HG03064 (cell line): Measurements from ENCODE around the gene MST1R.

Source experiments
- ATAC-seq: cut with Tn5 transposase; IDR thresholded peaks from one replicate; pipeline ENCODE4 v1.9.1; 2021; ENCODE audit warnings: low read depth; ENCODE audit not compliant: unreplicated experiment

MST1R gene

DNA sequence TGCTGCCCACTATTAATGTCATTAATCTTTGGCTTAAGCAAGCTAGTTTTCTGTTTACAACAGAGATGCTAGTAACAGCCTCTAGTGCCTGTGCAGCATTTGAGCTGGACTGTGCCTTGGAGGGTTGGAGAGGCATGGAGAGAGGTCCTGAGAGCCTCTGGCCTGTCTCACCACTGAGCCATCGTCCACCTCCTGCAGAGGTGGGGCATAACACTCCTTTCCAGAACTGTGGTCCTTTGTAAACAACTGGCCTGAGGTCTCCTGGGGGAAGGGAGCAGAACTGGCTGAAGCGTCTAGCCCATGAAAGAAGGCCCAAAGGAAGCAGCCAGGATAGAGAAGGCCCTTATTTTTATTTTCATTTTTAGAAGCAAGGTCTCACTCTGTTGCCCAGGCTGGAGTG lies 24.0 kb downstream of the MST1R start:
- ATAC-seq = no peak

DNA sequence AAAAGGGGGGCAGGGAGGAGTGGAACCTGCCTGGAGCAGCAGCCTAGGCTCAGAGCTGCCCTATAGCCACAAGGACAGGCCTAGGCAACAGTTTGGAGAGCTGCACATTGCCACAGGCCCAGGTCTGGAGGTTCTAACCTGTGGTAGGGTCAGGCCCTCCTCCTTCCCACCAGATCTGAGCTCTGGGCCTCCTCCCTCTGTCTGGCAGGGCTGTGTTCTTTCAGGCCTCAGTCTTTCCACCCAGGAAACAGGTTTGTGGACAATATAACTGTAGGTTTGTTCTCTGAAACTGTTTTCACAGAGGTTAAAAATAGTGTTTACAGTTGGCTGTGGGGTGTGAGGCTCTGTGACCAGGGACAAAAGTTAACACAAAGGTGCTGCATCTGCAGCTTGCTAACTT lies 25.0 kb downstream of the MST1R start:
- no peak for ATAC-seq

DNA sequence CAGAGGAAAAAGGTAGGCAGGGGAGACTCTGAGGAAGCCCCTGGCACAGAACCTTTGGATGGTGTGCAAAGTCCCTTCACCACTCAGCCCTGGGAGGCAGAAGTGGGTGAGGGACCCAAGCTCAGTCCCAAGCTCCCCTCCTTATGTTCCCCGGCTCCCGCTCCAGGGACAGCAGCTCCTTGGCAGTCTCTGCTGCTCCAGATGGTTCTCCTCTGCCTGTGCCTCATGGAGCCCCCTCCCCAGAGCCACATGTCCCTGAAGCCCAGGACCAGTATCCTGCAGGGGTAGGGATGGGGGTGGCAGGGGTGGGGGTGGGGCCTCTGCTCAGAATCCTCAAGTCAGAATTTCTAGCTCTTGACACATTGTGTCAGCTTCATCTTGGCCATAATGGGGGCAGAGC lies 26.0 kb downstream of the MST1R start:
- ATAC-seq = no peak

DNA sequence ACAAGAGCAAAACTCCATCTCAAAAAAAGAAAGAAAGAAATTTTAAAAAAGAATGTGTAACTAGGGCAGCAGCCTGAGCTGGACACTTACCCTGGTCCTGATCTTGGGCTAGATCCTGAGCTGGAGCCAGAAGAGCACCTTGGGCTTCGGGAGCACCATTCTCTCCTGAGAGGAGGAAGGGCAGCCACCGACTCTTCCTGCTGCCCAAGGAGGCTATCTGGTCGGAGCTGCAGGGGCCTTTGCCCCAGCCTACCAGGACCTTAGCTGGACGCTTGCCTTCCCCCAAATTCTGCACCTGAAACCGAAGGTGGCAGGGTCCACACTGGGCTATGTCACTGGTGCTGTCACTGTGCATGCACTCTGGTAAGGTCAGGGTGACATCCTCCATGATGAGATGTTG lies 27.1 kb downstream of the MST1R start:
- no peak for ATAC-seq

DNA sequence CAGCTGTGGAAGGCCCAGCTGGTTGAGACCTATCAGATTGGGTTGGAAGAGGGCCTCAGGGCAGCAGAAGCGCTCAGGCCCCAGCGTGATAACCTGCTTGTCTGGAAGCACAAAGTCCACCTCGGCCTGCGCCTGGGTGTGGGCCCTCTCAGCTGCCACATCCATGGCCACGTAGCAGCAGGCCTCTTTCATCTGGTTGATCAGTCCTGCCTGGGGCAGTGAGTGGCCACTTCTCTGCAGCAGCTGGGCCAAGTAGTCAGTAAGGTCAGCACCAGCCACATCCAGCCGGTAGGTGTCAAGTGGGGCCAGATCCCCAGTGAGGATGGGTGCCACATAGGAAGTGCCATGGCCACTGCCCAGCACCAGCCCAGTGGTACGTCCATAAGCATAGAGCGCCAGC lies 30.1 kb downstream of the MST1R start:
- ATAC-seq = no peak

DNA sequence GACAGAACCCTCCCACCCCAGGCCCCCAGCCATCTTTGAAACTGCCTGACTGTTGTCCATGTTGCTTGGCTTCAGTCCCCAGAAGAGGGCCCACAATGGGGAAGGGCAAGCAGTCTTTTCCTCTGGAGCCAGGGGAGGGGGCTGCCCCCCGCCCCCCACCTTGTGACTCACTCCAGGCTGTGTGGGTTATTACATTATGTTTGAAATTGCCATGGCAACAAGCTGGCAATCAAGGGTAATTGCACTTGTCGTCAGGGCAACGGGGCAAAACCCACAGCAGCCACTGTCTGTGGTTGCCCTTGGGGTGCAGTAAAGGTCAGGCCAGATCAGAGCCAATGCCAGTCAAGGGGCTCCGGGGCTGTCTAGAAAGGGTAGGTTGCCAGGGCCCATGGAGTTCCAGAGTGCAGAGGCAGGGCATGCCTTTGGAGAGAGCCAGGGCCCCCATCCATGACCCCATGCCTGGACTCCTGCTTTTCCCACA lies 30.8 kb downstream of the MST1R start:
- no peak for ATAC-seq

DNA sequence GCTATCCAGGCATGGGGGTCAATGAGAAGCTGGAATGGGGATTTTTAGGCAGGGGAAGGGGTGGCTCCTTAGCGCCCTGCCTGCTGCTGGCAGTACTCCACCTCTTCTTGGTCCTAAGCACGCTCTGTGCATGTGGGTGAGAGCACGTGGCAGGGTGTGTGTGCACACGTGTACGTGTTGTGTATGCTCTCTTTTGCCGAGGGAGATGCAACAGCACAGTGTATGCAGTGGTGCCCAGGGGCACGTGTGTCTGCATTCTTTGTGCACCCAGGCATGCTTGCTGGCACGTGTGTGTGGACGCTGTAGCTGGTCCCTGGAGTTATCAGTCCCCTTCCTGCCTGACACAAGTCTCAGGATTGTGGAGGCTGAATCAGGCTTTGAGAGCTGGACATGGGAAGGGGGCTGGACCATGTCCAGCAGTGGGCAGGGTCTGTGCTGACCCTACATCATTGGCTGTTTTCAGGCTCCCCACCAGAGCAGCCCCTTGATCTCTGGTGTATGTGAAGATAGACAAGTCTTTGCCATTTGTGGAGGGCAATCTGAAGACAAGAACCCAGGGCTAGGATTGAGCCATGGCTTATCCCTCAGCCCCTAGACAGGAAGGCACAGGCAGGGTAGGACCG lies 32.0 kb downstream of the MST1R start:
- no peak for ATAC-seq

DNA sequence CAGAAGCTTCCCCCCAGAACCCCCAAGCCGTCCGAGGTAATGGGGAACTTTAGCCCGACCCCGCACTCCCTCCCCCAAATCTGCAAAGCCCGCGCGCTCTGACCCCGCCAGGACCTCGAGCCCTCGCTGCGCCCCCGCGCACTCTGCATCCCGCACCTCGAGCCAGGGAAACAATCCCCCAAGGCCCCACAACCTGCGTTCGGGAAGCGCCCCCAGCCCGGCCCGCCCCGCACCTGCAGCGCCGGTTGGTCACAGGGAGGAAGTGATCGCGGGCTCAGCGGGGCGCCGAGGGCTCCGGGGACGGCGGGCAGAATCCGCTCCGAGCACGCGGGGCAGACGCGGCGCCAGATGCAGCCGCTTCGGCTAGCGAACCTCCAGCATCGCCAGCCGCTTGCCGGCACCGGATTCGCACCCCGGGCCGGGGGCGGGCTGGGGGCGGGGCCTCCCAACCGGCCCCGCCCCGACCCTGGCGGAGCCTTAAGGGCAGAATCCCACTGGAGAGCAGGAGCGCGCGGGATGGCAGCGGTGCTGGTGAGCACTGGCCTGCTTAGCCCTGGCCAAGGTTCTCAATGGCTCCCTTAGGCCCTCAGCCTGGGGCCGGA lies 34.0 kb downstream of the MST1R start, which contains the start of gene CAMKV:
CAMKV (minus strand) TSS at position 382 of the 602 bp plus-strand sequence. CDS start 7,518 bp downstream, outside the sequence.
- no peak for ATAC-seq

DNA sequence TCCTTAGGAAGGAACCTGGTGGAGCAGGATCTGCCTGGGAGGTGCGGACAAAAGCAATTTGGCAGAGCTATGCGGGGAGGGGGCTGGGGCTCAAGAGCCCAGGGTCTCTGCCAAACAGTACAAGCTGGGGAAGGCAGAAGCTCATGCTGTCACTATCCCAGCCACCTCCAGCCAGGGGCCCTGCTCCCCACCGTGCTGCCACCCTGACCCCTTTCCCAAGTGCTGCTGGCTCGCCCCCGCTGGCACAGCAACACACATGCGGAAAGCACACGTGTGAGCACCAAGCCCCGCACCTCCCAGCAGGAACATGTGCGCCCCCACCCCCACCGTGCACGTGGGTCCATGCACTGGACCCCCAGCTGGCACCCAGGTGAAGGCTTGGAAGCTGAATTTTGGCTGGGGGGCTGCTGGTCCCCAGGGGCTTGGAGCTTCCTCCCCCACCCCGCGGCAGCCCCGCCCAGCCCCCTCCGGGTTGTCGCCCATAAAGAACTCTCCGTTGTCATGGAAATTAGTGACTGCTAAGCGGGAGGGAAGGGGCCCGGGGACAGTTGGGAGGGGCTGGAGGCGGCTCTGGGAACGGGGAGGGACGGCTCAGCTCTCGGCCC lies 34.7 kb downstream of the MST1R start:
- ATAC-seq = no peak

DNA sequence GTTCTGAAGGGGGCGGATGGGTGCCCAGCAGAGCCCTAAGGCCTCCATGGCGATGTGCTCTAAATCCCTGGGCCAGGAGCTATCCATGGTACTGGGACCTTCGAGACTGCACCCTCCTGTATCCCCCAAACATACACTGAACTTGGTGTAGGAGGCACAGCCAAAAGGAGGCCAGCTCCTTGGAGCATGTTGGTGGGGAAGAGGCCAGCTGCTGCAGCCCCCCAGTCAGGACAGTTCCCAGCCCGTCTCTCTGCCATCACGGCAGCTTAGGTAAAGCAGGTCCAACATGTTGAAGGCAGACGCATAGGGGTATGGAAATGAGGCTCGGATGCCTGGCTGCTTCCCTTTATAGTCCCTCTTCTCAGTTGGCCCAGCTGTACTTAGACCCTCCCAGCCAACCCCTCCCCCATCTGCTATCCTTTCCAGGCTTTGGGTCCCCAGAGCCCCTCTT lies 35.8 kb downstream of the MST1R start:
- no peak for ATAC-seq

DNA sequence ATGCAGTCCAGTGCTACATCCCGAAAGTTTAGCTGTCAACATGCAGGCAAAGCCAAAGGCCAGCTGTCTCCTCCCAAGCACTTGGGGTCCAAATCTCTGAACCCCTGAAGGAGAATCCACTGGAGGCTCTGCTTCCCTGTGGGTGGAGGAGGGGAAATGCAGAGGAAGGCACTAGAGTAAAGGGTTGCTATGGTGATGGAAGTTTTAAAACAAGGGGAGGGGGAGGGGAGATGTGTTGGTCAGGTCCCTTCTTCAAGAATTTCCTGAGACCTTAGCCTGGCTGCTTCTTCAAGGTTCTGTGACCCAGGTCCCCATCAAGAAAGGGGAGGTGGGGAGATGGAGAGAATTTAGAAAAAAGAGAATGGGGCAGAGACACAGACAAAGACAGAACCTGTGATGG lies 36.3 kb downstream of the MST1R start:
- ATAC-seq = no peak

DNA sequence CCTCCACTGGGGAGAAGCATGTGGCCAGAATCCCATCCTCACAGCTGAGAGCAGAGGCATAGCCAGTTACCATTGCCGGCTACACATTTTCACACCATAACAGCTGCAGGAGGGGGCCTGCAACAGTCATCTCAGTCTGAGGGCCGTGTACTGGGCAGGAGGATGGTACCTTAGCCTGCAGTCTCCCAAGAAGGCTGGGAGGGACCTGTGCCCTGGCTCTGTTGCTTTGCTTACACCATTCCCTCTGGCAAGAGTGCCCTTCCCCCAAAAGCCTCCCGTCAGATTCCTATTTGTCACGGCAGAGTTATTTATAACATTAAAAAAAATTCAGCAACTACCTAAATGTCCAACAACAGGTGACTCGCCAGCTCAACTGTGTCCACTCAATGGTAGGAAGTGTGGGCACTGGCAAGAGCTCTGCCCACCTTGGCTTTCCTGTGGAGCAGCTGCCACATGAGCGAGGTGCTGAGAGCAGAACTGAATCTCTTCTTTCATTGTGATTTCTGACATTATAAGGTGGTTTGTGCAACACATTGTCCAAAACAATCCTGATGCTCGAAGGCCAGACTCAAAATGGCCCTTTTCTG lies 38.4 kb downstream of the MST1R start:
- ATAC-seq = no peak

DNA sequence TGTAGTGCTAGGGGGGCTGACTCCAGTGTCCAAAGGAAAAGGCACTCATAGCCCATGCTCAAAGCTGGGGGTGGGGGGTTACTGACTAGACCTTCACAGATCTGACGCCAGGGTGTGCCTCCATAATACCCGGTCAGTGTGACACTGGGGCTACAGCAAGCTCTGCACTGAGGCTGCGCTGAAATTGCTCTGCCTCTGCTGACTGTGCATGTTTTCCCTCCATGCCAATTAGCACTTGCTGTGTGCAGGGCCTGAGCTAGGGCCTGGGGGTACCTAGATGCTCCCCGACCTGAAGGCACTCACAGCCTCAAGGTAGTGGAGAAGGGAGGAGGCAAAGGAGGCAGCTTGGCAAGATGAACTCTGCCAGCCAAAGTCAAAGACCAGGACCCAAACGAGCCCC lies 39.2 kb downstream of the MST1R start:
- no peak for ATAC-seq

DNA sequence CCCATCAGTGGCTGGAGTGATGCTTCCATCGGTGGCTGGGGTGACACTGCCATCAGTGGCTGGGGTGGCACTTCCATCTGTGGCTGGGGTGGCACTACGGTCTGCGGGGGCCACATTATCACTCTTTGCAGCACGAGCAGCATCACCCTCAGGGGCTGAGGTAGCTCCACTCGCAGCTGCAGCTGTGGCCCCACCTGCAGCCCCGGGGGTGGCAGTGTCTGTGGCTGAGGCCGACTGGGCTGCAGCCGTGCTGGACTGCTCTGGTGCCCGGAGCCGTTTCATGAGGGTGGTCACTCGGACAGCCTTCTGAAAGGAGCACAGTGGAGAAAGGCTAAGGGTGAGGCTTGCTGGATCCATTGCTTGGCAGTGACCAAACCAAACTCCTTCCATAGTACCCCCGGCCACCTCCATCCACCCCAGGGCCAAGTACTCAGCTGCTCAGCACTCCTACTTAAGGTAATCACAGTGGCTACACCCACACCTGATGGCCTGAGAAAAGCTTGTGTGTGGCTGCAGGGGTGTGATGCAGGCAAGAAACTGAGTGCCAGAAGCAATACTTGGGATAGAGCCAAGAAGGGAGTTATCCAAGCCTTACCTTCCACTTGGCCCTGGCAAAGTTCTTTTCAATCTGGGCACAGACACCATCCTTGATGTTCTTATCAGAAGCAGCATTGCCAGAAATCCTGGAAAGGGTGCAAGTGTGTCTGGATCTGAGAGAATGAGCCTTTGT lies 43.9 kb downstream of the MST1R start:
- ATAC-seq = no peak

DNA sequence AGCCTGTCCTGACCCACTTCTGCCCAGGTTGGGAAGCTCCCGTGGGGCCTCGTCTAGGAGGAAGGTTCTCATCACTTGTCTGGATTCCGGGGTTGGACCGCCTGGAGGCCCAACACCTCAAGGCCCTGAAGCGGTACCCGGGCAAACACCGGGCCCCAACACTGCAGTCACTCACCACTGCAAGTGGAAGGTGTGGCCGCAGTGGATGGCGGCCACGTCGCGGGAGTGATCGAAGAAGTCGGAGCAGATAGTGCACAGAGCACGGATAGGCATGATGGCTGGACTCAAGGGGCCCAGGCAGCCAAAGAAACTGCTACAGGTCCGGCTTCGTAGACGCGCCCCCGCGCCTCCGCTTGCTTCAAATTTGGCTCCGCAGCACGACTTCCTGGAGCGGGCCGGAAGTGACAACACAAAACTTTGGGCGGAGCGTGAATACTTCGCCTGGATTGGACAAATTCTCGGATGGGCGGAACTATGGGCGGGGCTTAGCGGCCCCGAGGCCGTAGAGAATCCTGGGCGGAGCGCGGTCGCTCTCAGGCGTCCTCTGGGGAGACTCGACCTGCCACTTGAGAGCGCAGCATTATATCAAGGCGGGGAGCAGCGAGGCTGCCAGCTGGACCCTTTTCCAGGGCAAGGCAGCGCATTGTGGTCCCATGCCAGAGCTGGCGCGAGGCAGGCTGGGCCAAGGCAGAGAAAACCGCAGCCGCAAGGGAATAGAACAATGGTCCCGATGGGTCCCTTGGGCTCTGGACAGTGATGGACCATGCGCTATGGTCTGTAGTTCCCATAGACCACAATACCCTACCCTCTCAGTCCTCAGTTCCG lies 47.3 kb downstream of the MST1R start, which contains the start of gene TRAIP:
TRAIP (minus strand) TSS at position 384 of the 825 bp plus-strand sequence; CDS start at position 273, 111 bp downstream.
- peak; percentile 92 for ATAC-seq

DNA sequence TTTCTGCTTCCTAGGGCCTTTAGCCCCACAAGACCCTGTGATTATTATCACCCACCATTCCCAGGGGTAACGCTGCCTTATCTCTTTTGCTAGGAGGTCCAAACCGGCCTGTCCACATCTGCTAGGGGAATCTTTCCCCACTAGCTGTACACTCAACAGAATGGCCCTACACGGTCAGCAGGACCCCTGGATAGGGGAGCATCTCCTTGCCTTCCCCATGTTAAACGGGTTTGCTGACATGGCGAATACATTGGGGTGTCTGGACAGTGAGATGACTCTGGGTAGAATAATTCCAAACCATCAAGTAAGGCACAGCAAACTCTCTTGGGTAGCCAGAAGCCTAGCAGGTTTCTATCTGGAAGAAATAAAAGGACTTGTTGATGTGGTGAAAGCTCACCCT lies 48.0 kb downstream of the MST1R start:
- no peak for ATAC-seq

DNA sequence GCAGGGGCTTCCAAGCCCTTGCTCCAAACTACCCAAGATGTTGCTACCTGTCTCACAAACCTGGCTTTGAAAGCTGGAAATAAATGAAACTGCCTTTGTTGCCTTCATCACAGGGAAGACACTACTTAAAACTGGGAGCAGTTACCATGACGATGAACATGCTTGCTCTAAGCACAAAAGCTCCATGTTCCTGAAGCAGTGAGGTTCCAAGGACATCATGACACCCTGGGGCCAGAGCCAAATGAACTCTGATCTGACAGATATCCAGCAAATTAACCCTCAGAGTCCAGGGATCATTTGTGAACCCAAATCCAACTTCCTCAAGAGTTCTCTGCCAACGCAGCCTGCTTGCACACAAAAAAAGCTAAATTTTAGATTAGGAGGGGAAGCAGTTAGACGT lies 58.0 kb downstream of the MST1R start:
- no peak for ATAC-seq

DNA sequence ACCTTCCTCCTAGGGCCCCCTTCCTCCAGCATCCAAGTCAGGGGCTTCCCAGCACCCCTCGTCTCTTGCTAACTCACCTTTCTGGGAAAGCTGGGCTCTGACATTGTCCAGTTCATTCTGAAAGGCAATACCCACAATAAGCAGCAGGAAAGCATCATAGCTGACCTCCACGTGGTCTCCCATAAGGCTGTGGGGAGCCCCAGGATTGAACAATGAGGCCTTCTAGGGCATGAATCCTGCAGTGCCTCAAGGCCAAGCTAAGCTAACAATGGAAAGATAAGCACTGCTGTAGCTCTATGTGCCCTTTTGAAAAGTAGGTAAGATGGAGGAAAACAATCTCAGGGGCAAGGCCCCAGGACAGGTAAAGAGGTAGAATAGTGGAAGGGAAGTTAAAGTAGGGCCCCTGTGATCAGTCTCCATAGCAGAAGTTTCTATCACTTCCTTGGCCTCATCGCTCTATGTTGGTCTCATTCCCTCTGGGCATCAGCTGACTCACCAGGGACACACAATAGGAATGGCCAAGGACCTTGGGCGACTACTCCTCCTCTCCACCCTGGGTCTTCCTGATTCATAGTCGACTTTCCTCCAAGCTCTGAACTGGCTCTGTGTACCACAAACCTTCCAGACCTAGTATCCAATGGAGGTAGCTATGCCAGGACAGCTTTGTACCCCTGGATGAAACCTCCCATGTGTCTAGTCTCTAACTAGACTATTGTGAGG lies 59.0 kb downstream of the MST1R start:
- no peak for ATAC-seq

DNA sequence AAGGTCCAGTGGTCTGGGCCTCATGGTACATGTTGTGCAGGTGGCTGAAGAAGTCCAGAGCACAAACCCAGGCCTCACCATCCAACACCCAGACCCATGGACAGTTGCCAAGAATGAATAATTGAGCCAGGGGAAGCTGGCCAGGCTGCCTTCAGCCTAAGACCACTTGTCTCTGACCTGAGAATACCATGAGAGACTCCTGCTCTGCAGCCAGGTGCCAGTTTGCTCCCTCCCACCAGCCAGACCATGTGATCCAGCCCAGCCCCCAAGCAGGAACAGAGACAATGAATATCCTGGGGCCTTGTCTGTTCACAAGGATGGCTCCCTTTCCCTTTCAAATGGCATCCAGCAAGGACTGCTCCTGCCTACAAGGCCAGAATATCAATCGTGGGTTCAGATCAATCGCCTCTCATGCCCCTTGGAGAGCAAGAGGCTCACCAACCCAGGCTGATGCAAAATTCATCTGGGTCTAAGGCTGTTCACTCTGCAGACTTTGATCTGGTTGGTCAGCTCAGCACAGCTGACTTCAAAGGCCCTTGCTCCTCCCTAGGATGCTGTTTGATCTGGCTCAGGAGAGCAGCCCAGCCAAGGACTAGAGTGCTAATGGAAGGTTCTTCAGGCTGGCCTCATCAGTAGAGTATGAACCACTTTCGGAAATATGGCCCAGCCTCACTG lies 60.7 kb downstream of the MST1R start:
- ATAC-seq = no peak
